HepG2 (cell line): ENCODE data around the gene STUB1. TPM values are rescaled to one million over a fixed set of nuclear protein-coding genes. Genes with fewer than 3 reads are reported as not detected.

ENCODE experiments used
- BRCA1 ChIP-seq: sonication (generic); formaldehyde crosslinking; IDR thresholded peaks from 2 replicates; pipeline ENCODE4 v1.4.0; 2020; ENCODE audit warnings: missing genetic modification reagents
- CAMTA2 ChIP-seq: sonication (generic); formaldehyde crosslinking; IDR thresholded peaks from 2 replicates; pipeline ENCODE4 v1.4.0; 2020; ENCODE audit warnings: mild to moderate bottlenecking, missing genetic modification reagents, borderline replicate concordance
- CSRNP1 ChIP-seq: sonication (generic); formaldehyde crosslinking; IDR thresholded peaks from 2 replicates; pipeline ENCODE4 v1.8.1; 2023; ENCODE audit warnings: mild to moderate bottlenecking, missing genetic modification reagents
- ESRRA ChIP-seq: sonication (generic); formaldehyde crosslinking; IDR thresholded peaks from 2 replicates; pipeline ENCODE4 v1.5.1; 2020; ENCODE audit warnings: mild to moderate bottlenecking, low read depth, missing genetic modification reagents
- GATA4 ChIP-seq: sonication (generic); IDR thresholded peaks from 2 replicates; pipeline ENCODE4 v1.6.1; 2016; ENCODE audit warnings: antibody characterized with exemption, low read depth, borderline replicate concordance
- HNRNPH1 ChIP-seq: fragments of 200-400 bp; formaldehyde crosslinking; optimal IDR thresholded peaks from 2 replicates; pipeline ENCODE3; 2017; ENCODE audit warnings: mild to moderate bottlenecking, low read depth, low read length
- MXI1 ChIP-seq: IDR thresholded peaks from 3 replicates; pipeline ENCODE4 v1.6.1; 2012; ENCODE audit warnings: low read depth, low read length, inconsistent platforms, borderline replicate concordance
- NR2F2 ChIP-seq: IDR thresholded peaks from 2 replicates; pipeline ENCODE4 v1.6.1; 2012; ENCODE audit warnings: low read depth, inconsistent platforms, borderline replicate concordance
- PHB2 ChIP-seq: fragments of 450-650 bp; IDR thresholded peaks from 2 replicates; pipeline ENCODE4 v1.6.1; 2018; ENCODE audit not compliant: partially characterized antibody
- RXRA ChIP-seq: sonication (generic); formaldehyde crosslinking; IDR thresholded peaks from 2 replicates; pipeline ENCODE4 v1.5.1; 2020; ENCODE audit warnings: missing genetic modification reagents
- SMAD9 ChIP-seq: sonication (generic); formaldehyde crosslinking; IDR thresholded peaks from 2 replicates; pipeline ENCODE4 v1.5.1; 2020; ENCODE audit warnings: mild to moderate bottlenecking, missing genetic modification reagents
- ZNF121 ChIP-seq: sonication (generic); formaldehyde crosslinking; IDR thresholded peaks from 2 replicates; pipeline ENCODE4 v1.5.0; 2020; ENCODE audit warnings: mild to moderate bottlenecking, missing genetic modification reagents
- ZNF264 ChIP-seq: sonication (generic); formaldehyde crosslinking; IDR thresholded peaks from 2 replicates; pipeline ENCODE4 v1.4.0; 2020; ENCODE audit warnings: missing genetic modification reagents
- ZNF432 ChIP-seq: sonication (generic); formaldehyde crosslinking; IDR thresholded peaks from 2 replicates; pipeline ENCODE4 v1.5.0; 2020; ENCODE audit warnings: missing genetic modification reagents, mild to moderate bottlenecking, borderline replicate concordance
- ZNF567 ChIP-seq: sonication (generic); formaldehyde crosslinking; IDR thresholded peaks from 2 replicates; pipeline ENCODE4 v1.8.1; 2023; ENCODE audit warnings: mild to moderate bottlenecking, missing genetic modification reagents, borderline replicate concordance
- ZNF776 ChIP-seq: sonication (generic); formaldehyde crosslinking; IDR thresholded peaks from 2 replicates; pipeline ENCODE4 v1.4.0; 2020; ENCODE audit warnings: mild to moderate bottlenecking, missing genetic modification reagents
- ZNF878 ChIP-seq: sonication (generic); formaldehyde crosslinking; IDR thresholded peaks from 2 replicates; pipeline ENCODE4 v1.8.1; 2023; ENCODE audit warnings: mild to moderate bottlenecking, missing genetic modification reagents, moderate library complexity
- polyA plus RNA-seq, 8 experiments: library from polyadenylated mRNA; depleted of rRNA in 3 of 8; stranded (reverse) in 7 of 8; unstranded in 1 of 8; fragments of >200 nt; fragmentation: Illumina TruSeq in 4 of 8; extraction: Trizol in 4 of 8; gene quantifications; 2 replicates each; pipeline versions ENCODE4 v1.2.1 to v1.2.3, GENCODE V29; 2011 to 2016; ENCODE audit warnings: low read depth in 4 of 8, missing spikeins in 1 of 8, mixed read lengths in 1 of 8; ENCODE audit not compliant: insufficient read depth in 1 of 8
- total RNA-seq, 5 experiments: library from RNA; depleted of rRNA; stranded (reverse); fragments of >200 nt; fragmentation: Illumina TruSeq; extraction: Trizol; gene quantifications; 2 replicates each; pipeline ENCODE4 v1.2.3, GENCODE V29; 2016; ENCODE audit warnings: low read depth in 1 of 5
- TF ChIP-seq, protein P1 (sequence below): sonication (generic); formaldehyde crosslinking; IDR thresholded peaks from 2 replicates; pipeline ENCODE4 v1.4.0; 2020; ENCODE audit warnings: missing genetic modification reagents, borderline replicate concordance
- TF ChIP-seq, protein P2 (sequence below): sonication (generic); formaldehyde crosslinking; IDR thresholded peaks from 2 replicates; pipeline ENCODE4 v1.4.0; 2020; ENCODE audit warnings: mild to moderate bottlenecking, missing genetic modification reagents, borderline replicate concordance
- TF ChIP-seq, protein P3 (sequence below): sonication (generic); formaldehyde crosslinking; IDR thresholded peaks from 2 replicates; pipeline ENCODE4 v1.9.0; 2021; ENCODE audit warnings: missing genetic modification reagents, mild to moderate bottlenecking, borderline replicate concordance

Gene STUB1
- total and polyA plus RNA-seq, 2 of the 13 experiments (the other 11 are each of a cell fraction or from before 2014, with no cell fraction given) = 52.9 to 78.2 TPM

GRCh38 chr16:648781-649589 lies 31.2 kb upstream of the STUB1 start, which contains the start of gene WDR90 (continued):
- TF ChIP-seq, protein P1, sequence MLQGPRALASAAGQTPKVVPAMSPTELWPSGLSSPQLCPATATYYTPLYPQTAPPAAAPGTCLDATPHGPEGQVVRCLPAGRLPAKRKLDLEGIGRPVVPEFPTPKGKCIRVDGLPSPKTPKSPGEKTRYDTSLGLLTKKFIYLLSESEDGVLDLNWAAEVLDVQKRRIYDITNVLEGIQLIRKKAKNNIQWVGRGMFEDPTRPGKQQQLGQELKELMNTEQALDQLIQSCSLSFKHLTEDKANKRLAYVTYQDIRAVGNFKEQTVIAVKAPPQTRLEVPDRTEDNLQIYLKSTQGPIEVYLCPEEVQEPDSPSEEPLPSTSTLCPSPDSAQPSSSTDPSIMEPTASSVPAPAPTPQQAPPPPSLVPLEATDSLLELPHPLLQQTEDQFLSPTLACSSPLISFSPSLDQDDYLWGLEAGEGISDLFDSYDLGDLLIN = peak; percentile 19; the same call in 1 of the 2 replicates
- TF ChIP-seq CAMTA2 = no peak
- TF ChIP-seq ZNF878 (CRISPR knock-in tag) = no peak; the same call in 1 of the 2 replicates
- no peak for TF ChIP-seq ZNF432 (CRISPR knock-in tag)
- TF ChIP-seq ZNF567 (CRISPR knock-in tag) = peak; percentile 90; the same call in 1 of the 2 replicates
- 0 out of 2 replicates have a peak, but pooled peaks have one; percentile 25 for TF ChIP-seq GATA4
- TF ChIP-seq BRCA1 (CRISPR knock-in tag) = no peak
- TF ChIP-seq HNRNPH1 = peak; percentile 1
- TF ChIP-seq, protein P2, sequence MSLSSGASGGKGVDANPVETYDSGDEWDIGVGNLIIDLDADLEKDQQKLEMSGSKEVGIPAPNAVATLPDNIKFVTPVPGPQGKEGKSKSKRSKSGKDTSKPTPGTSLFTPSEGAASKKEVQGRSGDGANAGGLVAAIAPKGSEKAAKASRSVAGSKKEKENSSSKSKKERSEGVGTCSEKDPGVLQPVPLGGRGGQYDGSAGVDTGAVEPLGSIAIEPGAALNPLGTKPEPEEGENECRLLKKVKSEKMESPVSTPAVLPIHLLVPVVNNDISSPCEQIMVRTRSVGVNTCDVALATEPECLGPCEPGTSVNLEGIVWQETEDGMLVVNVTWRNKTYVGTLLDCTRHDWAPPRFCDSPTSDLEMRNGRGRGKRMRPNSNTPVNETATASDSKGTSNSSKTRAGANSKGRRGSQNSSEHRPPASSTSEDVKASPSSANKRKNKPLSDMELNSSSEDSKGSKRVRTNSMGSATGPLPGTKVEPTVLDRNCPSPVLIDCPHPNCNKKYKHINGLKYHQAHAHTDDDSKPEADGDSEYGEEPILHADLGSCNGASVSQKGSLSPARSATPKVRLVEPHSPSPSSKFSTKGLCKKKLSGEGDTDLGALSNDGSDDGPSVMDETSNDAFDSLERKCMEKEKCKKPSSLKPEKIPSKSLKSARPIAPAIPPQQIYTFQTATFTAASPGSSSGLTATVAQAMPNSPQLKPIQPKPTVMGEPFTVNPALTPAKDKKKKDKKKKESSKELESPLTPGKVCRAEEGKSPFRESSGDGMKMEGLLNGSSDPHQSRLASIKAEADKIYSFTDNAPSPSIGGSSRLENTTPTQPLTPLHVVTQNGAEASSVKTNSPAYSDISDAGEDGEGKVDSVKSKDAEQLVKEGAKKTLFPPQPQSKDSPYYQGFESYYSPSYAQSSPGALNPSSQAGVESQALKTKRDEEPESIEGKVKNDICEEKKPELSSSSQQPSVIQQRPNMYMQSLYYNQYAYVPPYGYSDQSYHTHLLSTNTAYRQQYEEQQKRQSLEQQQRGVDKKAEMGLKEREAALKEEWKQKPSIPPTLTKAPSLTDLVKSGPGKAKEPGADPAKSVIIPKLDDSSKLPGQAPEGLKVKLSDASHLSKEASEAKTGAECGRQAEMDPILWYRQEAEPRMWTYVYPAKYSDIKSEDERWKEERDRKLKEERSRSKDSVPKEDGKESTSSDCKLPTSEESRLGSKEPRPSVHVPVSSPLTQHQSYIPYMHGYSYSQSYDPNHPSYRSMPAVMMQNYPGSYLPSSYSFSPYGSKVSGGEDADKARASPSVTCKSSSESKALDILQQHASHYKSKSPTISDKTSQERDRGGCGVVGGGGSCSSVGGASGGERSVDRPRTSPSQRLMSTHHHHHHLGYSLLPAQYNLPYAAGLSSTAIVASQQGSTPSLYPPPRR = peak; percentile 44; the same call in 1 of the 2 replicates
- TF ChIP-seq ZNF776 (CRISPR knock-in tag) = peak; percentile 95
- TF ChIP-seq PHB2 = no peak
- TF ChIP-seq ESRRA (CRISPR knock-in tag) = peak; percentile 48
- TF ChIP-seq SMAD9 (CRISPR knock-in tag) = no peak
- 0 out of 2 replicates have a peak, but pooled peaks have one; percentile 40 for TF ChIP-seq NR2F2
- TF ChIP-seq MXI1 = peak; percentile 100
- TF ChIP-seq RXRA (CRISPR knock-in tag) = peak; percentile 65
- TF ChIP-seq CSRNP1 (CRISPR knock-in tag) = peak; percentile 86
- TF ChIP-seq ZNF264 (CRISPR knock-in tag) = peak; percentile 69; the same call in 1 of the 2 replicates
- 0 out of 2 replicates have a peak, but pooled peaks have one; percentile 52 for TF ChIP-seq ZNF121 (CRISPR knock-in tag)
- TF ChIP-seq, protein P3, sequence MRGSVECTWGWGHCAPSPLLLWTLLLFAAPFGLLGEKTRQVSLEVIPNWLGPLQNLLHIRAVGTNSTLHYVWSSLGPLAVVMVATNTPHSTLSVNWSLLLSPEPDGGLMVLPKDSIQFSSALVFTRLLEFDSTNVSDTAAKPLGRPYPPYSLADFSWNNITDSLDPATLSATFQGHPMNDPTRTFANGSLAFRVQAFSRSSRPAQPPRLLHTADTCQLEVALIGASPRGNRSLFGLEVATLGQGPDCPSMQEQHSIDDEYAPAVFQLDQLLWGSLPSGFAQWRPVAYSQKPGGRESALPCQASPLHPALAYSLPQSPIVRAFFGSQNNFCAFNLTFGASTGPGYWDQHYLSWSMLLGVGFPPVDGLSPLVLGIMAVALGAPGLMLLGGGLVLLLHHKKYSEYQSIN (CRISPR knock-in tag) = no peak
